Fibroblast of the aortic adventitia (primary cell): Measurements from ENCODE around the gene SLC2A13. TPM values are rescaled to one million over a fixed set of nuclear protein-coding genes. Genes with fewer than 3 reads are reported as not detected.

Experiments used
- DNase-seq: peaks from one replicate; pipeline ENCODE4 v3.0.0-alpha.2; 2010; ENCODE audit warnings: low read depth
- H3K4me3 ChIP-seq: 2 replicates; pipeline ENCODE4 v1.5.1; 2011; ENCODE audit warnings: low read depth, mild to moderate bottlenecking, control low read depth, low read length, moderate library complexity
- total RNA-seq: library from RNA; depleted of rRNA; stranded (reverse); fragments of >200 nt; gene quantifications from 2 replicates; pipeline ENCODE4 v1.2.3, GENCODE V29; 2012; ENCODE audit warnings: low replicate concordance
- TF ChIP-seq, protein P1 (sequence below): IDR thresholded peaks from 2 replicates; pipeline ENCODE4 v1.5.1; 2011; ENCODE audit warnings: mild to moderate bottlenecking, low read length, control low read depth, inconsistent platforms; ENCODE audit not compliant: insufficient read depth

Gene SLC2A13
- total RNA-seq, 1 donor, result 16.6 TPM

DNA sequence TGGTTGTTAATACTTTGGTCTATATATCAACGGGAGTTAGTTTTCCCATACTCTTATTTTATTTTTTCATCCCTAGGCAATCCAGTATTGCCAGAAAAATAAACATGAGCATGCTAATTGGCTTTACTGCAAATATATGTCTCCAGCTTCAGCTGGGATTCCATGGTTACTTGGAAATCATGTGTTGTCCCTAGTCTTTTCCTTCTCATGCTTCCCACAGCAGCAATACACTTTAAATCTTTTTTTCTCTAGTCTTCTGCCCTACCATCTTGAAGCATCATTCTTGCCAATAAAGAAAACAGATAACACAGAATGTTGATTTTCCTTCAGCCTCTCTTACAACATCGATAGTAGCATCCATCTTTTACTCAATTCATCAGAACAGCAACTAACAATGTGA is 60.2 kb downstream of the SLC2A13 start:
- DNase-seq, result no peak
- TF ChIP-seq, protein P1, sequence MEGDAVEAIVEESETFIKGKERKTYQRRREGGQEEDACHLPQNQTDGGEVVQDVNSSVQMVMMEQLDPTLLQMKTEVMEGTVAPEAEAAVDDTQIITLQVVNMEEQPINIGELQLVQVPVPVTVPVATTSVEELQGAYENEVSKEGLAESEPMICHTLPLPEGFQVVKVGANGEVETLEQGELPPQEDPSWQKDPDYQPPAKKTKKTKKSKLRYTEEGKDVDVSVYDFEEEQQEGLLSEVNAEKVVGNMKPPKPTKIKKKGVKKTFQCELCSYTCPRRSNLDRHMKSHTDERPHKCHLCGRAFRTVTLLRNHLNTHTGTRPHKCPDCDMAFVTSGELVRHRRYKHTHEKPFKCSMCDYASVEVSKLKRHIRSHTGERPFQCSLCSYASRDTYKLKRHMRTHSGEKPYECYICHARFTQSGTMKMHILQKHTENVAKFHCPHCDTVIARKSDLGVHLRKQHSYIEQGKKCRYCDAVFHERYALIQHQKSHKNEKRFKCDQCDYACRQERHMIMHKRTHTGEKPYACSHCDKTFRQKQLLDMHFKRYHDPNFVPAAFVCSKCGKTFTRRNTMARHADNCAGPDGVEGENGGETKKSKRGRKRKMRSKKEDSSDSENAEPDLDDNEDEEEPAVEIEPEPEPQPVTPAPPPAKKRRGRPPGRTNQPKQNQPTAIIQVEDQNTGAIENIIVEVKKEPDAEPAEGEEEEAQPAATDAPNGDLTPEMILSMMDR, result no peak
- no peak overlapping the region for H3K4me3 ChIP-seq

GRCh38 chr12:40044396-40044795 is 61.5 kb downstream of the SLC2A13 start:
- H3K4me3 ChIP-seq, result no peak overlapping the region
- DNase-seq, result no peak
- TF ChIP-seq, protein P1, result no peak

DNA sequence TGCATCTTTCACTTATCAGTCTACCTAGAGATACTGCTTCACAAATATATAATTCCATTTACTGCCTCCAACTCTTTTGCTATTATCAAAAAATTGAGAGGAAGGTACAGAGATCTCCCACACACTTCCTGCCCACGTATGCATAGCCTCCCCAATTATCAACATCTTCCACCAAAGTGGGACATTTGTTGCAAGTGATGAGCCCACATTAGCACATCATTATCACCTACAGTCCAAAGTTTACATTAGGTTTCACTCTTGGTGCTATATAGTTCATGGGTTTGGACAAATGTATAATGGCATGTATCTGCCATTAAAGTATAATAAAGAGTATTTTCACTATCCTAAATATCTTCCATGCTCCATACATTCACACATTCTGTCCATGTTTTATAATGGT is 66.3 kb downstream of the SLC2A13 start:
- TF ChIP-seq, protein P1, result no peak
- DNase-seq, result no peak
- no peak overlapping the region for H3K4me3 ChIP-seq

GRCh38 chr12:40038619-40039018 is 67.3 kb downstream of the SLC2A13 start:
- DNase-seq, result no peak

DNA sequence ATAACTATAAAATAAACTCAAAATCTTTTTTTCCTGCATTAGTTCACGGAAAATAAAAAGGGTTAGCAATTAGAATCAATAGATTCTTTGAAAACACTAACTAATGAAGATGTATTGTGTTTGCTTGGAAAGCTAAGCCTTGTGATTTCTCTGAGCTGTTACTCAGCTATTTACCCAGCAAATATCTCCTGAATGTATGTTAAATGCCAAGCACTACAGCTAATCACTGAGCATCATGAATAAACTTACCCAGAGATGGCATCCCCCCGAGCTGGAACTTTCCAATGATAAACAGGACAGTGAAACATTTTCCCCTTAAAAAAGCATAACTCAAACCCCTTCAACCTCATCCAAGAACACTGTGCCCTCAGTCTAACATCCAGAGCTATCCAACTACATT is 71.2 kb downstream of the SLC2A13 start:
- TF ChIP-seq, protein P1, result no peak
- H3K4me3 ChIP-seq, result no peak overlapping the region
- DNase-seq, result no peak

More at GRCh38 chr12:40038619-40039018, 67.3 kb downstream of the SLC2A13 start:
- H3K4me3 ChIP-seq, result no peak overlapping the region
- TF ChIP-seq, protein P1, result no peak

DNA sequence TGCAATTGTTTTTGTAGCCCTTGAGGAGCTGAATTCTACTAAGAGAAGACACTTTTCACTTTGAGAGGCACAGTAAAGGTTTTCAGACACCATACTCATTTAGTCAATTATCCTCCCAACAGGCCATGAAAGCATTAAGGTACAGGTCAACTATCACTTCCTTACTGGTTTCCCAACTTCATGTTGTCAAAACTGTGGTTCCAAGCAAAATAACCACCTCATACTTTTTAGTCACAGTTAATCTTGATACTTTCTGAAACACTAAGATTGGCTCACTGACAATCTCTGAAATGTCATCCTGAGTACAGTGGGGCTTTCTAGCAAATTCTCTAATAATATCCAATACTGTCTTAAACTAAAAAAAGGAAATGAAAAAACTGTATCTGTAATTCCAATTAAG is 71.7 kb downstream of the SLC2A13 start:
- peak; percentile 8 for DNase-seq
- H3K4me3 ChIP-seq, result no peak overlapping the region
- TF ChIP-seq, protein P1, result no peak

DNA sequence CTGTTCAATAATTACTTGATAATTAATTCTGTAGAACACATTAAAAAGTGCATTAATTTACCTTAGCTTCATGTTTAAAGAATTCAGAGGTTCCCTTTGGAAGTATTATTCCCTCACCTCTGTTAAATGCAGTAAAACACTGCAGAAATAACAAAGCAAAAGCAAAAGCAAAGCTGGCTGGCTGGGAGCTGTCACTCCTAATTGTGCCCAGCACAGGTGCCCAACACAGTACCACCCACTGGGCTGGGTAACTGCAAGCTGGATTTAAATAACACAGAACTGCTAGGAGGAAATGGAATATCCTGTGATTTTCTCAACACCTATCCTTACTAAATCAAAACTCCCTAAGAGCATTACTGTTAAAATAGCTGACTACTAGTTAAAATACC is 72.6 kb downstream of the SLC2A13 start:
- DNase-seq, result no peak
- TF ChIP-seq, protein P1, result no peak
- H3K4me3 ChIP-seq, result no peak overlapping the region
